SIG-M5 (cell line): ENCODE results near the gene NSD1.
"Not testable (repeated sequence)": the region's sequence is repeated elsewhere in the genome, so short reads cannot be mapped to it uniquely, and the experiment has no call there.

Experiments used
- DNase-seq: peaks from one replicate; lab custom pipeline; 2025; lab: John Stamatoyannopoulos, UW

Gene NSD1

DNA sequence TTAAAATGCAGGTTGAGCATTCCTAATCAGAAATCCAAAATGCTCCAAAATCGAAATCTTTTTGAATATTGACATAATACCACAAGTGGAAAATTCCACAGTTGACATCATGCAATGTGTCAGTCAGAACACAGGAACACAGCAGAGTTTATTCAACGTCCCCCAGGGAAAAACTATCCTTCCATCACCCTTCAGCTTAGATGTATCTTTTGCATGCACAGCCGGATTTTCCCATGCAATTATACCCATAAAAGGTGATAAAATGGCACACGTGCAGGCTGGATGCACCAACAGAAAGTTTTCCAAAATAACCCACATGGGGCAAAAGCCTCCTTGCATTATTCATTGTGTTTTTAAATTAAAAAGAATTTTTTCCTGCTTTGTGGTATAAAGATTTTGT, 98.8 kb downstream of the NSD1 start:
- DNase-seq = no peak

DNA sequence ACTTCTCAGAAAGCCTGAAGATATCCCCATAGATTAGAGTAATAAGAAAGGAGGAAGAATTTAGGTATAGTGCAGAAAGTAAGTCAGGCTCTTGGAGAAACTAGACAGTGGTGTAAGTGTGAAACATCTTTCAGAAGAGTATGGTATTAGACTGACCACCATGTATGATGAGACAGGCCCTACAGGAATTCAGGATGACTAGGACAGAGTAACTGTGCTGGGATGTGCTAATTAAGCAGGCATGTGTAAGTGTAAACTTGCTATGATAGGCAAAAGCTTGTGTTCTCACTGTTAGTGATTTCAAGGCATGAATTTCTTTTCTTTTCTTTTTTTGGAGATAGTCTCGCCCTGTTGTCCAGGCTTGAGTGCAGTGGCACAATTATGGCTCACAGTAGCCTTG, 99.2 kb downstream of the NSD1 start:
- DNase-seq = no peak

DNA sequence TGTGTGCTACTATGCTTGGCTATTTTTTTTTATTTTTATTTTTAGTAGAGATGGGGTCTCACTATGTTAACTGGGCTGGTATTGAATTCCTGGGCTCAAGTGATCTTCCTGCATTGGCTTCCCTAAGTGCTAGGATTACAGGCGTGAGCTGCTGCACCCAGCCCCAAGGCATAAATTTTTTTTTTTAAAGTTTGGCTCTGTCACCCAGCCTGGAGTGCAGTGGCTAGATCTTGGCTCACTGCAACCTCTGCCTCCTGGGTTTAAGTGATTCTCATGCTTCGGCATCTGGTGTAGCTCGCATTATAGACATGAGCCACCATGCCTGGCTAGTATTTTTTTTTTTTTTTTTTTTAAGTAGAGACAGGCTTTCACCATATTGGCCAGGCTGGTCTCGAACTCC, 99.6 kb downstream of the NSD1 start:
- DNase-seq = no peak

DNA sequence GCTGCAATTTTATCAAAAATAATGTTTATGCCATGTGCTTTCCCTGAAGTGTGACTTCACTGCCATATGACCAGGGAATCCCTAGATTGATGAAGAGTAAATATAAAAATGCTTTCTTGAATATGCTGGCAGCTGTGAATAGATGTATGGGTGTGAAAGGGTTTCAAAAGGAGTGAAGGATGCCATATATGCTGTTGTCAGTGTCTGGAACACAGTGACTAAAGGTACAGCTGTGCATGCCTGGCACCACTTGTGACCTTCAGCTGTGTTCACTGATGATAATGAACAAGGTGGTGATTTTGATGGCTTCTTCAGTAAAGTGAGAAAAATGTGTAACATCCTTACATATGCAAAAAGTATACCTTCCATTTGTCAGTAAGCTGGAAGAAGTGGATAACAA, 100.2 kb downstream of the NSD1 start:
- no peak for DNase-seq

DNA sequence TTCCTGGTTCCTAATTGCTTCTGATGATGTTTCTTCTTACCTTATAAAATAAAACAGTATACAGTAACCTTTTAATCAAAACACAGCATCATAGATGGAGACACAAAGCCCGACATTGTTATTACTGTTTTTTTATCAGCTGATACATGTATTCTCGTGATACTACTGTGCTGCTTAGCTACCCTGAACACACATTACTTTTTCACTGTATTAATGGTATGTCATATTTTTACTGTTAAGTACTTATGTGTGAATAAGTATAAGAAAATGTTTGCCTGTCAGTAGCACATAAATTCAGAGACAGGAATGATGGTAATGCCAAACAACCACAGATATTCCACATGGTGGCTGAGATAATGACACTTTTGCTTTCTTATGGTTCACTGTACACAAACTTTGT, 101.3 kb downstream of the NSD1 start:
- DNase-seq = no peak

DNA sequence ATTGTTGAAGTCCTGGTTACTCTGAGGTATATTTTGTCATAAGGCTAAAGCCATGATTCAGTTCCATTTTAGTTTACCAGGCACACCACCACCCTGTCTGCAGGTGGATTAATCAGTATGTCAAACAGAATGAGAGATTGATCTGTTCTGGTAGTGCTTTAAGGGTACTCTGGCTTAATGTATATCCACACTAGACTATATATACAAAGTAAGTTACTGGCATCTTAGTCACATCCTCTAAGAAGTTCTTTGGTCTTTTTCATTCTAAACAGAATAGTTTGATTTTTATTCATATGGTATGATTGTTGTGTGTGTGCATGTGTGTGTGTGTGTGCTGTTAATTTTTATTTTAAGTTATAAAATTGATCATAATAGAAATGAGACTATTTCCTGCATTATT, 108.2 kb downstream of the NSD1 start:
- no peak for DNase-seq

DNA sequence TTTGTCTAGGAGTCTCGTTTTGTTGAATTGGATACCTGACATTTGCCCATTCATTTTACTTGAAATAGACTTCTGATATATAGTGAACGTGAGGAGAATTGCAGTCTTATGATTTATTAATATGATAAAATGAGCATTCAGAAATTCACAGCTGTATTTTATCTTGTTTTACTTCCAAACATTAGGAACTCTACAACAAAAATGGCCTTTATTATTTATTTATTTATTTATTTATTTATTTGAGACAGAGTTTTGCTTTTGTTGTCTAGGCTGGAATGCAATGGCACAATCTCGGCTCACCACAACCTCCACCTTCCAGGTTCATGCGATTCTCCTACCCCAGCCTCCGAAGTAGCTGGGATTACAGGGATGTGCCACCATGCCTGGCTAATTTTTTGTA, 108.7 kb downstream of the NSD1 start:
- DNase-seq = no peak

DNA sequence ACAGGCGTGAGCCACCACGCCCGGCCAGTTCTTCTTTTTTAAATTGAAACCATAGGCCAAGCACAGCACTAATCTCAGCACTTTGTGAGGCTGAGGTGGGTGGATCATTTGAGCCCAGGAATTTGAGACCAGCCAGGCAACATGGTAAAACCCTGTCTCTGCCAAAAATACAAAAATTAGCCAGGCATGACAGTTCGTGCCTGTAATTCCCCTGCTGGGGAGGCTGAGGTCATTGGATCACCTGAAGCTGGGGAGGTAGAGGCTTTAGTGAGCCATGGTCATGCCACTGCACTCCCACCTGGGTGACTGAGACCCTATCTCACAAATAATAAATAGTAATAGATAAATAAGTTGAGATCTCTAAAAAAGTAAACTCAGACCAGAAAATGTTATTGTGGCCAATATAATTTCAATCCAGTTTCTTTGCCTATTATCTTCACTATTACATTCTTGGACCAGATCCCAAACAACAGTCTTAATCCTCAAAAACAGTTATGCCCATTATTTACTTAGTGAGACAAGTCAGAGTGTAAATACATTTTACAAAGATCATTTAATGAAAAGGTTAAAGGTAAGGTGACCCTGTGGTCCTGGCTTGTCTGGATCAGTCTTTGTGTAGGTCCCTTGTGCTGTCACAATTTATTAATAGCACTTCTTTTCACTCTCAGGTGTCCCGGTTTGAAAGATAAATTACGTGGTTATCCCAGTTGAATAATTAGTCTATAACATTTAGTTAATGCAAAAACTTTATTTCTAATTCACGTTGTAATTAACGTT, 116.4 kb downstream of the NSD1 start:
- DNase-seq = no peak

DNA sequence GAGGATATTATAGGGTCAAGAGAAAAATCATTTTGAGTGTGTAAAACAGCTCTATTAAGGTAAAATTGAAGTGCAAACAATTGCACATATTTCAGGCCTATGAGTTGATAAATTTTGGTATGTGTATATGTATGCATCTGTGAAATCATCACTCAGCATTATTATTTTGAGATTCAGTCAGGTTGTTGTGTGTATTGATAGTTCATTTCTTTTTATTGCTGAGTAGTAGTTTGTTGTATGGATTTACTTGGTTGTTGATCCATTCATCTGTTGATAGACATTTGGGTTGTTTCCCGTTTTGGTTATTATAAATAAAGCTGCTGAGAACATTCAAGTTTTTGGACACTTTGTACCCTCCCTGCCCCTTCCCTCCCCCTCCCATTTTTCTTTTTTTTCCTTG, 119.7 kb downstream of the NSD1 start:
- DNase-seq = no peak

DNA sequence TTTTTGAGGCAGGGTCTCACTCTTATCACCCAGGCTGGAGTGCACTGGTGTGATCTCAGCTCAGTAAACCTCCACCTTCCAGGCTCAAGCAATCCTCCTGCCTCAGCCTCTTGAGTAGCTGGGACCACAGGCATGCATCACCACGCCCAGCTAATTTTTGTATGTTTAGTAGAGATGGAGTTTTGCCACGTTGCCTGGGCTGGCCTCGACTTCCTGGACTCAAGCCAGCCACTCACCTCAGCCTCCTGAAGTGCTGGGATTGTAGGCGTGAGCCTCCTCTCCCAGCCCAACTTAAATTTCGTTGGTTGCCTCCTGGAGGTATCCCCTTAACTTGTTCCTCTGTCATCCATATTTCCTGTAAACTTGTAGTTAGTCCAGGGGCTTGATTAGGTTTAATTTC, 122.7 kb downstream of the NSD1 start:
- DNase-seq = no peak

DNA sequence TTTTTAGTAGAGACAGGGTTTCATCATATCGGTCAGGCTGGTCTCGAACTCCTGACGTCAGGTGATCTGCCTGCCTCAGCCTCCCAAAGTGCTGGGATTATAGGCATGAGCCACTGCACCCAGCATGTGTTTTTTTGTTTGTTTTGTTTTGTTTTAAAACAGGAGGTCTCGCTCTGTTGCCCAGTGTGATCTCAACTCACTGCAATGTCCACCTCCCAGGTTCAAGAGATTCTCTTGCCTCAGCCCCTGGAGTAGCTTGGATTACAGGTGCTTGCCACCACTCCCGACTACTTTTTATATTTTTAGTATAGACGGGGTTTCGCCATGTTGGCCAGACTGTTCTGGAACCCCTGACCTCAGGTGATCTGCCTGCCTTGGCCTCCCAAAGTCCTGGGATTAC, 125.1 kb downstream of the NSD1 start:
- not testable (repeated sequence) for DNase-seq

DNA sequence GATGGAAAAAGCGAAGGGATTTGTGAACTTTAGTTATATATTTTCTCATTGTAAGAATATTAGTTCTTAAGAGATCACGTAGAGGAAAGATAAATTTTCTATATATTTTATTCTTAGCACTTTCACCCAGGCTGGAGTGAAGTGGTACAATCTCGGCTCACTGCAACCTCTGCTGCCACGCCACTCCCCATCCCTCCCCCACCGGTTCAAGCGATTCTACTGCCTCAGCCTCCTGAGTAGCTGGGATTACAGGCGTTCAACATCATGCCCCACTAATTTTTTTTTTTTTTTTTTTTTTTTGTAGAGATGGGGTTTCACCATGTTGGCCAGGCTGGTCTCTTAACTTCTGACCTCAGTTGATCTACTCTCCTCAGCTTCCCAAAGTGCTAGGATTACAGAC, 127.4 kb downstream of the NSD1 start:
- DNase-seq = no peak

DNA sequence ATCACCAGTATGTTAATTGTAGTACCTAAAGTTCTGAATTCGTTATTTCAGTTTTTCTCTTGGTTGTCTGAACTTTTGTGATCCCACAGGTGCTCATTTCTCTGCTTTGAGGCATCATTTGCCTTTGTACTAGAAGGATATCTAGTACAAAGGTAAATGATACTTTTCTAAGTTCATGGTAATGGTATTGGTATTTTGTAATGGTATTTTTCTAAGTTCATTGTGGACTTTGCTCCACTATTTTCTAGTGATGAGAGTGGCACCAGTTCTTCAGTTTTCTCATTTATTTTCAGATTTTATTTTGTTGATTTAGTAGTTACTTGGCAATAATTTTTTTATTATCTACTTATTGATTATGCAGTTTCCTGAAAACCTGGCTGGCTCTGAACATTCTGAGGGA, 127.9 kb downstream of the NSD1 start:
- DNase-seq = no peak

DNA sequence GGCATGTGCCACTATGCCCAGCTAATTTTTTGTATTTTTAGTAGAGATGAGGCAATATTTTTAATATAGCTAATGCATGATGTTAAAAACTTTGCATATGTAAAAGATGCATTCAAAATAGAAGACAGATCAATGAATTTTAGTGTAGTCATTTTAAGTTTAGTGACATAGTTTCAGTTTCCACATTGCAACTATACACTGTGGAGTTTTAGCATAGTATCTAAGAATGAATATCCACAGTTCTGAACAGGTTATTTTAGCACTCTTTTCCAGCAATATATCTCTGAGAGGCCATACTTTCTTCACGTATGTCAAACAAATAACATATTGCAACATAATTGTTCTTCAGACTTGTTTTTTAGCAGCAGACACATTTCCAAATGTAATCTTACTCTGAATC, 130.6 kb downstream of the NSD1 start:
- no peak for DNase-seq

DNA sequence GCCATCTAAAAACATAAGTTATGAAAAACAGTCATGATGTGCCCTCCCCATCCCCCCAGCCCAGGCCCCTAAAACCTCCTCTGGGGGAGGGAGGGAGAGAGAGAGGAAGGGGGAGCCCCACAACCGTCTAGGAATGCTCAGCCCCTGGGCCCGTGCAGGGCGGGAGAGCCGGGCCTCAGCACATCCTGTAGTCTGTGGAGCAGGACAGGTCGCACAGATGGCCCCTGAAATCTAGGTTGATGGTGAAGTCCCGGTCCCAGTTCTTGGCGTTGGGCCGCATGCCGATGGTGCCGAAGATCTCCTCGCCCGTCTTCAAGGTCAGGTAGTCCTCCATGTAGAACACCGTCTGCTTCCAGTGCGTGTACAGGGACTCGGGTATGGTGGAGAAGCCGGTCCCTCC, 131.8 kb downstream of the NSD1 start:
- DNase-seq = no peak

DNA sequence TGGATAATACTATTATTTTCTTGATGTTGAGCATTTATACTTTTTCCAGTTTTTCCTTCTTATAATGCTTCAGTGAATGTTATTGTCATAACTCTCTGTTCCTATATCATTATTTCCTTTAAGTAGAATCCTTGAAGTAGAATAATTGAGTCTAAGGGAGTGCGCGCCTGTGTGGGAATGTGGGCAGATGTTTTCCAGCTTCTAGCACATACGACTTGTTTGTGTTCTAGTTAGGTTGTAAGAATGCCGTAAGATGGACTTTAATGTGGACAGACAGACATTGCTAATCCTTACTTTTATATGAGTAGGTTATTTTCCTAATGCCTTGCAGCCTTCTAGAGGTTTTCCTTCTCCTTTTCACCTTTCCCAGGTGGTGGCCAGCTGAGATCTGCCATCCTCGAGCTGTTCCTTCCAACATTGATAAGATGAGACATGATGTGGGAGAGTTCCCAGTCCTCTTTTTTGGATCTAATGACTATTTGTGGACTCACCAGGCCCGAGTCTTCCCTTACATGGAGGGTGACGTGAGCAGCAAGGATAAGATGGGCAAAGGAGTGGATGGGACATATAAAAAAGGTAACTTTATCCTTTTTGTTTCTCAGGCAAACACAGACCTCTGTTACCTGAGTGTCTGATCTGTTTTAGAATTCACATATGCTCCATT, 135.8 kb downstream of the NSD1 start:
- DNase-seq = no peak

DNA sequence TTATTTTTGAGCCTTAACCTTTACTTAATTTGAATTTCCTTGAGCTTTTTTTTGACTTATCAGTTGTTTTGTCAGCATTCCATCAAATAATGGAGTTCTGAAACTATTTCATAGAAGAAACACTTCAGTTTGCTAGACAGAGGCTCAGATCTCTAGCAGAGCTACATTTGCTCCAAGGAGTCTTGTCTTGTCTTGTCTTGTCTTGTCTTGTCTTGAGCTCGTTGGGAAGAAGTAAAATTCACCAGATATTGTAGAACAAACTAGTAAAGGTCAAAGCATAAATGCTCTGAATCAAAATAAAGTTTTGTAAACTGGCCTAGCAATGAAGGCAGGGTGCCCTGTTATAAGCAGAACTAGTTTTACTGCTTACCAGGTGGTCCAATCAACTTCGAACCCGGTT, 136.4 kb downstream of the NSD1 start:
- DNase-seq = no peak

DNA sequence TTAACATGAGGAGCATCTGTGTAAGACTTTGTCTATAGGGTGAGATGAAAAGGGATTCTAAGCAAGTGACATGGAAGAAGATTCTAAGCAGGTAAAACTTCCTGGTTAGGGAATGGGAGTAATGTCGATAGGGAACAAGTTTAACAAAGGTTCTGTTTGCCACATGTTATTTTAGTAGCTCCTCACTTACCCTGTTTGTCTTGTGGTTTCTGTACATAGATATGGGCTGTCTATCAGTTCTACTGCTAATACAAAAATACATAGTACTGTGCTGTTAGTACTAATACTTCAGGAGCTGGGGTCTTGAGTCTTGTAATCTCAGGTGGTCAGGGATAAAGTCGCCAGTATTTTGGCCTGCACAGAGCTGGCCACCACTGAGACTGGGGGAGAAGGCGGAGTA, 137.1 kb downstream of the NSD1 start:
- DNase-seq = no peak

DNA sequence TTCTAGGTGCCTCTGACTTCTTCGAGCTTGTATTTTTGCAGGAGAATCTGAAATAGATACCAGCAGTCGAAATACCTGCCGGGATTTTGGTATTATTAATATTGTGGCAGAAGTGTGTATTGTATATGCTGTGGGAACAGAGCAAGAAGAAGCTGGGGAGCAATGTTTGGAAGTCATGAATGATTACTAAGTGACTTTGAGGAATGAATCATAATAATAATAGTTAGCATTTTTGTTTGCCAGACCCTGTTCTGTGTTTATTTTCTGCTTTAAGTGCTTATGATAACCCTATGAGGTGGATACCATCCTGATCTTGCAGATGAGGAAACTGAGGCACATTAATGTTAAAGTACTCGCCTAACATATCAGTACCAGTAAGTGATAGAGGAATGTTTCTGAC, 137.5 kb downstream of the NSD1 start:
- DNase-seq = no peak

DNA sequence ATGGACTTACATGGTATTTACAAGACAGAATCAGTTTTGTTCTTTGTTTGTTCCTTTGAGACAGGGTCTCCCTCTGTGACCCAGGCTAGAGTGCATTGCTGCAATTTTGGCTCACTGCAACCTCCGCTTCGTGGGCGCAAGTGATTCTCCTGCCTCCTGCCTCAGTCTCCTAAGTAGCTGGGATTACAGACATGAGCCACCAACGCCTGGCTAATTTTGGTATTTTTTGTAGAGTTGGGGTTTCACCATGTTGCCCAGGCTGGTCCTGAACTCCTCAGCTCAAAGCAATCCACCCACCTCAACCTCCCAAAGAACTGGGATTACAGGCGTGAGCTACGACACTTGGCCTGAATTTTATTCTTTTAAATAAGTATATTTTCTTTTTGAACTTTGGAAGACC, 142.3 kb downstream of the NSD1 start:
- DNase-seq = no peak

DNA sequence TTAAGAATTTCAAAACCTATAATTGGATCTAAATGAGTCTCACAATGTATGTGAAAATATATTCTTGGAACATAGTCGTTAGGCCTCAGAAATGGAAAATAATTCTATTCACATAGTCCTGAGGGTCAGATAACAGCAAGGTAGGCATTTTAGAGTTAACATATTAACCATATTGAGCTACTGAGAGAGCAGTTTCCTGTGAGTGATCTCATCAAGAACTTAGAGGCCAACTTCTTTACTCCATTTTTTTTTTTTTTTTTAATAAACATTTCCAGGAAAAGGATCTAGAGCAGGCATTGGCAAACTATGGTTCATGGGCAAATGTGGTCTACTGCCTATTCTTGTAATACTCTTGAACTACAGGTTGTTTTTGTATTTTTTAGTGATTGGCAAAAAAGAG, 143.3 kb downstream of the NSD1 start:
- no peak for DNase-seq

DNA sequence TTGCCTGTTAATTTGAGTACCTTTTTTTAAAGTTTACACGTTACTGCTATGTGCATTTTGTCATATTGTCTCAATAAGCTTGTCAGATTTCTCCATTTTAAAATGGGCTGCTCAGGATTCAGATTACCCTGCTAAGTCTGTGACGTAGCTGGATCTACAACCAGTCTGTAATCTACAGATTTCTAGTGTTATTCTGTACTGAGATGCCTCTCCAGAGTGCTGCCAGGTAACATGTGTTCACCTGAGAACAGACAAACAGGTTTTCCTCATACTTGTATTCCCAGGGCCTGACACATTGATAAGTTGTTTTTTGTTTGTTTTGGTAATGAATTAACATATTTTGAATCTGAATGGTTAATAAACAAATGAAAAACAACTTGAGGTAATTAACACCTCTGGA, 154.6 kb downstream of the NSD1 start:
- no peak for DNase-seq

DNA sequence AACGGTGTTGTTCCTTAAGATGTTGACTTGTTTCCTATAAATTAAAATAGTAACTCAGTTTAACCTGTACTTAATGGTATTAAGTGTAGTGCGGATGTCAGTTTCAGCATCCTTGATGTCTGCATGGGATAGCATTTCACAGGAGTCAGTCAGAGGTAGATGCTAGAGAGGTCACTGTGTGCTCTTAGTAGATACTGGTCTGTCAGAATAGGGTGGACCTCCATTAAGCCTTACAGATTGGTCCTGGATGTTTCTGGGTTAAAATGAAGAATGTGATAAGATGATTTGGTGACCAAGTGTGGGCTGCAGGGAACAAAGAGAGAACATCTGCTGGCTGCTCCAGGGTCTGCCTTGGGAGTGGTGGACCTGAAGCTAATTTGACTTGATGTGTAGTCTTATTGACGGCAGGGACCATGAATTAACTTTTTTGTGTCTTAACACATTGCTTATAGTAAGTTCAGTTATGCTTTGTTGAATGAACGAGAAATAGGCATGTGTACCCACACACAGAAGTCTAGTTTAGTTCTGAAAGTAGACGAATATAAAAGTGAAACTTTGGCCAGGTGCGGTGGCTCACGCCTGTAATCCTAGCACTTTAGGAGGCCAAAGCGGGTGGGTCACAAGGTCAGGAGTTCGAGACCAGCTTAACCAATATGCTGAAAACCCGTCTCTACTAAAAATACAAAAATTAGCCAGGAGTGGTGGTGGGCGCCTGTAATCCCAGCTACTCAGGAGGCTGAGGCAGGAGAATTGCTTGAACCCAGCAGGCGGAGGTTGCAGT, 157.4 kb downstream of the NSD1 start:
- no peak for DNase-seq
